ES-I3 (cell line): ENCODE data around the gene DIO1.

Experiments
- H3K36me3 ChIP-seq: 2 replicates; pipeline ENCODE4 v1.6.1; 2013; ENCODE audit warnings: mild to moderate bottlenecking, low read length, control low read depth, moderate library complexity; ENCODE audit not compliant: insufficient read depth
- H3K4me1 ChIP-seq: 2 replicates; pipeline ENCODE4 v1.6.1; 2013; ENCODE audit warnings: mild to moderate bottlenecking, control low read depth, low read length; ENCODE audit not compliant: insufficient read depth
- H3K9ac ChIP-seq: 2 replicates; pipeline ENCODE4 v1.6.1; 2013; ENCODE audit warnings: low read depth, mild to moderate bottlenecking, low read length, moderate library complexity
- H3K9me3 ChIP-seq: 2 replicates; pipeline ENCODE4 v1.6.1; 2013; ENCODE audit warnings: mild to moderate bottlenecking, low read length, moderate library complexity; ENCODE audit not compliant: control insufficient read depth, insufficient read depth

The DIO1 gene

GRCh38 chr1:53942127-53942957, 48.4 kb downstream of the DIO1 start:
- Histone ChIP-seq H3K9ac (no peak overlapping the region), H3K36me3 (no peaks in the 10 kb centered on the region), H3K9me3 (no peaks in the 10 kb centered on the region), H3K4me1 (peaks cover 12% of the 10 kb centered on the region; the same call in 1 of the 2 replicates)

- H3K9ac ChIP-seq: no peak overlapping the region; the same call in 1 of the 2 replicates
- peaks cover 12% of the 10 kb centered on the region; the same call in 1 of the 2 replicates for H3K4me1 ChIP-seq
- H3K36me3 ChIP-seq: no peaks in the 10 kb centered on the region
- H3K9me3 ChIP-seq: no peaks in the 10 kb centered on the region
Observed at GRCh38 chr1:53943090-53943489, 49.1 kb downstream of the DIO1 start.

DNA sequence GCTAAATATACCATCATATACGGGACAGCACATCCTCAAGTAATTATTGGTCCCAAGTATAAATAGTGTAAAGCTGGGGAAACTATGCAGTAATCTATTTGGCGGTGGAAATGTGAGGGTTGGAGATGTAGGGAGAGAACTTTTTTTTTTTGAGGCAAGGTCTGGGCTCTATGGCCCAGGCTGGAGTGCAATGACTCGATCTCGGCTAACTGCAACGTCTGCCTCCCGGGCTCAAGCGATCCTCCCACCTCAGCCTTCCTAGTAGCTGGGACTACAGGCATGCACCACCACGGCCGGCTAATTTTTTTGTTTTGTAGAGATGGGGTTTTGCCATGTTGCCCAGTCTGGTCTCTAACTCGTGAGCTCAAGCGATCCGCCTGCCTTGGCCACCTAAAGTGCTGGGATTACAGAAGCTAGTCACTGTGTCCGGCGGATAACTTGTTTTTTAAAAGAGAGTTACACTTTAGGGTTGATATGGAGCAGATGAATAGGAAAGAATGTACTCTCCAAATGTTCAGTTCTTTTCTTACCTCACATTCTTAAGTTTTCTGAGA, 49.6 kb downstream of the DIO1 start:
- peaks cover 12% of the 10 kb centered on the region; the same call in 1 of the 2 replicates for H3K4me1 ChIP-seq
- no peak overlapping the region; the same call in 1 of the 2 replicates for H3K9ac ChIP-seq
- no peaks in the 10 kb centered on the region for H3K36me3 ChIP-seq
- no peaks in the 10 kb centered on the region for H3K9me3 ChIP-seq

- peak overlapping the region; percentile 91; the same call in 1 of the 2 replicates for H3K9ac ChIP-seq
- H3K9me3 ChIP-seq: no peaks in the 10 kb centered on the region
- H3K36me3 ChIP-seq: no peaks in the 10 kb centered on the region; the same call in 1 of the 2 replicates
- peaks cover 12% of the 10 kb centered on the region; the same call in 1 of the 2 replicates for H3K4me1 ChIP-seq
Observed at GRCh38 chr1:53944469-53945182, 50.6 kb downstream of the DIO1 start.

- Histone ChIP-seq H3K36me3 (no peaks in the 10 kb centered on the region; the same call in 1 of the 2 replicates), H3K9me3 (no peaks in the 10 kb centered on the region), H3K4me1 (peaks cover 15% of the 10 kb centered on the region; the same call in 1 of the 2 replicates), H3K9ac (peak overlapping the region; percentile 91)
Observed at GRCh38 chr1:53945183-53945432, 51.1 kb downstream of the DIO1 start.

DNA sequence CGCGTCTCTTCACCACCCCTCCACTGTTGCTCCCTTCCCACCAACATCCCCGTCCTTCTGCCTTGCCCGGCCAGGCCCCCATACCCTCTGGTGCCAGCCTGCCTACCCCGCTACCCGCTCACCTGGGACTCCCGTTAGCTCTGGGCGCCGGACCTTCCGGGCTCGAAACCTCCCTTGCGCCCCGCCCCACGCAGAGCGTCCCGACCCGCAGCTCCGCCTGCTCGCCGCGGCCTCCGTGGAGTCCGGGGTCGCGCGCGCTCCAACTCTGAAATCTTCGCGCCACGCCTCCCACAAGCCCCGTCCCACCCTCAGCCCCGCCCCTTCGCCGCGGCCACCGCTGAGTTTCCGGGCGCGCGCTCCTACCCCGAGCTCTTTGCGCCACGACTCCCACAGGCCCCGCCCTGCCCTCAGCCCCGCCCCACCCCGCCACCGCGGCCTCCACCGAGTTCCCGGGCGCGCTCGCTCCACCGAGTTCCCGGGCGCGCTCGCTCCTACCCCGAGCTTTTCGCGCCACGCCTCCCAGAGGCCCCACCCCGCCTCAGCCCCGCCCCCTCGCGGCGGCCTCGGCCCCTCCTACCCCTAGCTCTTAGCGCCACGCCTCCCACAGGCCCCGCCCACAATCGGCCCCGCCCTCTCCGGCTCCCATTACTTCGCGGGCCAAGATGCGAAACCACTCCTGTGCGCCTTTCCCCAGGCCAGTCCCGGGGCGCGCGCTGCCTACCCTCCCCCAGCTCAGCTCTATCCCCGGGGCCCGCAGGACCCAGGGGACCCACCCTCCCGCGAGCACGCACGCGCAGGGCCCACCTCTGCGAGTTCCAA, 51.7 kb downstream of the DIO1 start, which contains the start of gene IFT25:
Gene IFT25, minus strand, starts transcription at position 267 of the 819 bp plus-strand sequence. CDS start 5,617 bp downstream, outside the sequence.
- Histone ChIP-seq H3K36me3 (no peaks in the 10 kb centered on the region; the same call in 1 of the 2 replicates), H3K9me3 (no peaks in the 10 kb centered on the region), H3K4me1 (peaks cover 15% of the 10 kb centered on the region; the same call in 1 of the 2 replicates), H3K9ac (peak within 1 kb of the TSS; percentile 91)

DNA sequence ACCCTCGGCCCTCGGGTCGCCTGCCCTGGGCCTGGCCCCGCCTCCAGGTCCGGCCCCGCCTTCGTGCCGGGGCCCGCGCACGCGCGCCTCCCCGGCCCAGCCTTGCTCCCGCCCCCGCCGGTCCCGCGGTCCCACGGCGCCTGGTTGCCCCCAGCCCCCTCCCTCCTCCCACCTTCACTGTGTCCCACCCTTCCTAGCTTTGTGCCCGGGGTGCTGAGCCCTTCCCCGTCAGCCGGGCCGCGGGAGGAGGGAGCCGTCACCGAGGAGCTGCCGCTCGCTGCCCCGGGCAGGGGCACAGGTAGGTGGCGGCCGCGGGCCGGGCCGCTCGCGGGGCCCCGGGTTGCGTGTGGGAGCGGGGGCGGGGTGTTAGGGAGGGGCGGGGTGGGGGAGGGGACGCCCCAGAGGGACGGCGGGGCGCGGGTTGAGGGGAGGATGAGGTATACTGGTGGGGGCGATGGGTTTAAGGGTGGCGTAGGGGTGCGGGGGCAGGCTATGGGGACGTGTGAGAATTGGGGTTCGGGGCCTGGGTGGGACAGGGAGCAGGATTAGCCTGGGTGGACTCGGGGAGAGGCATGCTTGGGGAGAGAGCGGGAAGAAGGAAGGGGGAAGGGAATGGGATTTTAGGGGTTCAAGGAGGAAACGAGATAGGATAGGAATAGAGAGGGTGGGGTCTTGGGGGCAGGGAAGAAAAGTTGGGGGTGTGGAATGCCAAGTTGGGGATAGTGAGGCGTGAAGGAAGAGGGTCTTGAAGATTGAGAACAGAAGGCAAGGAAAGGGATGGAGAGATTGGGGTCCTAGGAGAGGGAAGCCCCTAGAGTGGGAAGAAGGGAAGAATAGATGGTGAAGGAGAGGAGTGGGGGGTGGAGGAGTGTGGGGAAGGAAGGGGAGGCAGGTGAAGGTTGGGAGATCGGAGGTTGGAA, 52.5 kb downstream of the DIO1 start, which contains the start of gene LRRC42:
Gene LRRC42, plus strand, starts transcription at position 99 of the 920 bp plus-strand sequence. CDS start 5,650 bp downstream, outside the sequence.
- no peaks in the 10 kb centered on the region for H3K9me3 ChIP-seq
- H3K4me1 ChIP-seq: peaks cover 21% of the 10 kb centered on the region; the same call in 1 of the 2 replicates
- no peaks in the 10 kb centered on the region; the same call in 1 of the 2 replicates for H3K36me3 ChIP-seq
- peak within 1 kb of the TSS; percentile 91 for H3K9ac ChIP-seq

GRCh38 chr1:53947172-53947907, 53.4 kb downstream of the DIO1 start:
- peak overlapping the region; percentile 91 for H3K9ac ChIP-seq
- H3K9me3 ChIP-seq: no peaks in the 10 kb centered on the region
- no peaks in the 10 kb centered on the region; the same call in 1 of the 2 replicates for H3K36me3 ChIP-seq
- peaks cover 20% of the 10 kb centered on the region; the same call in 1 of the 2 replicates for H3K4me1 ChIP-seq

GRCh38 chr1:53948291-53948690, 54.3 kb downstream of the DIO1 start:
- H3K36me3 ChIP-seq: no peaks in the 10 kb centered on the region; the same call in 1 of the 2 replicates
- peaks cover 12% of the 10 kb centered on the region; the same call in 1 of the 2 replicates for H3K4me1 ChIP-seq
- H3K9ac ChIP-seq: no peak overlapping the region
- no peaks in the 10 kb centered on the region for H3K9me3 ChIP-seq

DNA sequence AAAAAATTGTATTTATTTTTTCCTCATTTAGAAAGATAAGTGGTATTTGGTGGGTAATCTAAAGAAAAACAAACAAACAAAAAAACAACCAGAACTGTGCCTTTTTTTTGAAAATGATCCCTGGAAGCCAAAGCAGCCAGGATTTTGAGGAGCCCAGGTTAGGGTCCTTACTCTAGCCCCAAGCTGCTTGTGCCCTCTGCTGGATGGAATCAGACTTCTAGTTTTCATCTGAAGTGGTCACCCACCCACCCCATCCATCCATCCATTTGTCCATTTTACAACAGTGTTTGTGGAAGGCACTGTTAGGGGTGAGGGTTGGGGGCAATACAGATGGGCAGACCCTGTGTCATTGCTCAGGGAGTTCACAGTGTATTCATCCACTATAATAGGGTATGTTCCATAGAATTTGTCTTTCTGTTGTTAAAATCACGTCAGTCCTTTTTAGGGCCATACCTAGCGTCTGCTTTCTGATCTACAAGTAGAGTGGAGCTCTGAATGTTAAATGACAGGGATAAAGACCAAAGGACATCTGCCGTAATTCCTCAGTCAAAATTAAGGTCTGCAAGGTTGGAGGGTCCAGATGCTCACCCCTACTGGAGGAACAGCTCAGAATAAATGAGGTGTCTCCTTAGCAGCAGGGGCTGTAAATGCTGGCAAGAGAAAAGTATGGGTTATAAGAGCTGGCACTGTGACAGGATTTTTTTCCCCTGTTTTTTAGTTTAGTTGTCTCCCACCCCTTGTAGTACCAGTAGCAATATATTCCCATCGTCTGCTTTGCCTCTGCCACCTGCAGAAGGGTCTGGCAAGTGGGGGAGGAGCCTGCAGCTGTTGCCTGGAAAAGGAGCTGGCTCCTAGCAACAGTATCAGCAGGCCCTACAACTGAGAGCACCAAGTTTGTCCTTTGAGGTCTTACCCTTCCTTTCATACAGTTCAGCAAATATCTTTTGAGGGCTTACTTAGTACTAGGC, 55.3 kb downstream of the DIO1 start:
- Histone ChIP-seq H3K9ac (no peak overlapping the region), H3K9me3 (no peaks in the 10 kb centered on the region), H3K4me1 (peaks cover 11% of the 10 kb centered on the region; the same call in 1 of the 2 replicates), H3K36me3 (peaks cover 3% of the 10 kb centered on the region; the same call in 1 of the 2 replicates)

DNA sequence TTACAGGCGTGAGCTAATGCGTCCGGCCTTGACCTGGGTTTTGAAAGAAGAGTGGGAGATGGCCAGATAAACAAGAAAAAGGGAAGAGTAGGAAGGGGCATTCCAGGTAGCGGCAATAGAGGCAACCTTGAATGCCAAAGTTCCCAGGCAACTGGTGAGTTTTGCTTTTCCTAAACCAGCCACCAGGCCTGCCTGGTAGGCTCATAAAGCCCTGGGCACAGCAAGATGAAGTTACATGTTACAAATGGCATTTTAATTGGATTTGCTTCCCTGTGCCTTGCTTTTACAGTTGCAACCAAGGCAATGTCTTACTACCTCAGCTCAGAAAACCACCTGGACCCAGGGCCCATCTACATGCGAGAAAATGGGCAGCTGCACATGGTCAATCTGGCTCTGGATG, 57.7 kb downstream of the DIO1 start:
- Histone ChIP-seq H3K9me3 (no peaks in the 10 kb centered on the region), H3K9ac (no peak overlapping the region), H3K4me1 (peaks cover 14% of the 10 kb centered on the region), H3K36me3 (peaks cover 3% of the 10 kb centered on the region; the same call in 1 of the 2 replicates)
